Neural cell (in vitro differentiated cells): ENCODE data around the gene PEA15. TPM values are rescaled to one million over a fixed set of nuclear protein-coding genes. Genes with fewer than 3 reads are reported as not detected.

Experiments used
- H2AFZ ChIP-seq: fragments of 200-600, 300-800 bp; sonication (generic), shearing (Covaris generic); 2 replicates; pipeline ENCODE4 v1.6.0; 2014; ENCODE audit warnings: low read depth, mild to moderate bottlenecking, antibody characterized with exemption, low read length, moderate library complexity
- H3F3A ChIP-seq: fragments of 200-600 bp; shearing (Covaris generic); 2 replicates; pipeline ENCODE4 v1.6.1; 2016; ENCODE audit warnings: mild to moderate bottlenecking, moderate library complexity, mixed read lengths, antibody characterized with exemption, low read length; ENCODE audit not compliant: insufficient read depth, poor library complexity, severe bottlenecking
- H3K27ac ChIP-seq: fragments of 200-600, 300-800 bp; sonication (generic), shearing (Covaris generic); 2 replicates; pipeline ENCODE4 v1.5.1; 2014; ENCODE audit warnings: mild to moderate bottlenecking, low read length, moderate library complexity
- H3K27me3 ChIP-seq: fragments of 300-800, 200-600 bp; sonication (generic), shearing (Covaris generic); 2 replicates; pipeline ENCODE4 v1.6.0; 2014; ENCODE audit warnings: mild to moderate bottlenecking, low read depth, low read length, moderate library complexity; ENCODE audit not compliant: insufficient read depth
- H3K36me3 ChIP-seq: fragments of 300-800, 200-600 bp; sonication (generic), shearing (Covaris generic); 2 replicates; pipeline ENCODE4 v1.5.1; 2014; ENCODE audit warnings: mild to moderate bottlenecking, antibody characterized with exemption, low read length, moderate library complexity; ENCODE audit not compliant: insufficient read depth
- H3K4me2 ChIP-seq: fragments of 300-800, 200-600 bp; sonication (generic), shearing (Covaris generic); 2 replicates; pipeline ENCODE4 v1.6.0; 2014; ENCODE audit warnings: mild to moderate bottlenecking, low read length
- H3K4me3 ChIP-seq: fragments of 300-800, 200-600 bp; sonication (generic), shearing (Covaris generic); 2 replicates; pipeline ENCODE4 v1.5.1; 2014; ENCODE audit warnings: mild to moderate bottlenecking, low read length, moderate library complexity
- H3K79me2 ChIP-seq: fragments of 200-600 bp; shearing (Covaris generic); replicated peaks from 2 replicates; pipeline ENCODE4 v1.6.0; 2014; ENCODE audit warnings: mild to moderate bottlenecking, low read length, moderate library complexity; ENCODE audit not compliant: insufficient read depth
- H3K9ac ChIP-seq: fragments of 300-800, 200-600 bp; sonication (generic), shearing (Covaris generic); 2 replicates; pipeline ENCODE4 v1.6.1; 2016; ENCODE audit warnings: mild to moderate bottlenecking, low read length, mixed read lengths
- H3K9me2 ChIP-seq: fragments of 200-600 bp; shearing (Covaris generic); 2 replicates; pipeline ENCODE4 v1.6.1; 2016; ENCODE audit warnings: mild to moderate bottlenecking, low read length, mixed read lengths; ENCODE audit not compliant: insufficient read depth
- H3K9me3 ChIP-seq: fragments of 200-600, 300-800 bp; sonication (generic), shearing (Covaris generic); 2 replicates; pipeline ENCODE4 v1.6.1; 2016; ENCODE audit warnings: mild to moderate bottlenecking, mixed run types, low read length, moderate library complexity, mixed read lengths
- H4K20me1 ChIP-seq: fragments of 200-600 bp; shearing (Covaris generic); 2 replicates; pipeline ENCODE4 v1.6.1; 2016; ENCODE audit warnings: mild to moderate bottlenecking, mixed run types; ENCODE audit not compliant: insufficient read depth
- EP300 ChIP-seq: fragments of 450-650 bp; conservative IDR thresholded peaks from 2 replicates; pipeline ENCODE4 v1.6.1; 2014; ENCODE audit warnings: antibody characterized with exemption, mild to moderate bottlenecking, moderate library complexity; ENCODE audit not compliant: poor library complexity, severe bottlenecking
- EZH2 ChIP-seq: fragments of 200-600, 300-800 bp; shearing (Covaris generic), sonication (generic); IDR thresholded peaks from 2 replicates; pipeline ENCODE4 v1.6.1; 2014; ENCODE audit warnings: antibody characterized with exemption, low read length, borderline replicate concordance, mild to moderate bottlenecking; ENCODE audit not compliant: insufficient read depth, poor library complexity, severe bottlenecking
- MXI1 ChIP-seq: fragments of 450-650 bp; conservative IDR thresholded peaks from 2 replicates; pipeline ENCODE4 v1.6.1; 2014; ENCODE audit warnings: antibody characterized with exemption, mild to moderate bottlenecking; ENCODE audit not compliant: poor library complexity, severe bottlenecking
- POLR2AphosphoS5 ChIP-seq: IDR thresholded peaks from 2 replicates; pipeline ENCODE4 v1.6.1; 2012
- RAD21 ChIP-seq: fragments of 450-650 bp; conservative IDR thresholded peaks from 2 replicates; pipeline ENCODE4 v1.6.1; 2014; ENCODE audit warnings: antibody characterized with exemption, mild to moderate bottlenecking, moderate library complexity
- REST ChIP-seq: IDR thresholded peaks from 2 replicates; pipeline ENCODE4 v1.6.1; 2012; ENCODE audit warnings: borderline replicate concordance
- SMC3 ChIP-seq: fragments of 450-650 bp; conservative IDR thresholded peaks from 2 replicates; pipeline ENCODE4 v1.6.1; 2014; ENCODE audit warnings: antibody characterized with exemption, mild to moderate bottlenecking, moderate library complexity; ENCODE audit not compliant: poor library complexity
- TAF1 ChIP-seq: IDR thresholded peaks from 2 replicates; pipeline ENCODE4 v1.6.1; 2012; ENCODE audit warnings: low read depth
- polyA plus RNA-seq: library from polyadenylated mRNA; depleted of rRNA; stranded (reverse); fragments of >200 nt; gene quantifications from 2 replicates; pipeline ENCODE4 v1.2.3, GENCODE V29; 2014
- TF ChIP-seq, protein P1 (sequence below): fragments of 450-650 bp; IDR thresholded peaks from 2 replicates; pipeline ENCODE4 v1.5.1; 2014; ENCODE audit warnings: antibody characterized with exemption, mild to moderate bottlenecking, moderate library complexity; ENCODE audit not compliant: poor library complexity, severe bottlenecking

Gene PEA15
- polyA plus RNA-seq, 1 donor from 2014 or later, result 46.4 TPM

GRCh38 chr1:160247053-160247452 lies 41.9 kb downstream of the PEA15 start:
- H3K9me3 ChIP-seq, result no peaks in the 10 kb centered on the region
- no peak overlapping the region for H3K27ac ChIP-seq
- H3K9ac ChIP-seq, result no peak overlapping the region
- no peaks in the 10 kb centered on the region for H3F3A ChIP-seq
- H3K27me3 ChIP-seq, result no peaks in the 10 kb centered on the region
- H3K36me3 ChIP-seq, result no peaks in the 10 kb centered on the region
- peaks cover 18% of the 10 kb centered on the region for H3K79me2 ChIP-seq
- no peak overlapping the region for H3K4me2 ChIP-seq
- H4K20me1 ChIP-seq, result no peaks in the 10 kb centered on the region
- TF ChIP-seq MXI1 (no peak), POLR2AphosphoS5 (no peak), TAF1 (no peak), EP300 (no peak), RAD21 (no peak), SMC3 (no peak)
- no peak overlapping the region for H2AFZ ChIP-seq
- no peaks in the 10 kb centered on the region for H3K9me2 ChIP-seq
- no peak overlapping the region for H3K4me3 ChIP-seq

GRCh38 chr1:160251011-160251410 lies 45.8 kb downstream of the PEA15 start:
- Histone ChIP-seq H3K36me3 (no peaks in the 10 kb centered on the region), H3K4me3 (no peak overlapping the region), H3K79me2 (peaks cover 13% of the 10 kb centered on the region), H3F3A (no peaks in the 10 kb centered on the region), H3K27ac (no peak overlapping the region), H3K9ac (no peak overlapping the region), H3K27me3 (no peaks in the 10 kb centered on the region), H3K4me2 (no peak overlapping the region), H3K9me3 (no peaks in the 10 kb centered on the region), H2AFZ (no peak overlapping the region), H3K9me2 (no peaks in the 10 kb centered on the region), H4K20me1 (no peaks in the 10 kb centered on the region)
- TF ChIP-seq REST (no peak), SMC3 (no peak), MXI1 (no peak)
- TF ChIP-seq, protein P1, sequence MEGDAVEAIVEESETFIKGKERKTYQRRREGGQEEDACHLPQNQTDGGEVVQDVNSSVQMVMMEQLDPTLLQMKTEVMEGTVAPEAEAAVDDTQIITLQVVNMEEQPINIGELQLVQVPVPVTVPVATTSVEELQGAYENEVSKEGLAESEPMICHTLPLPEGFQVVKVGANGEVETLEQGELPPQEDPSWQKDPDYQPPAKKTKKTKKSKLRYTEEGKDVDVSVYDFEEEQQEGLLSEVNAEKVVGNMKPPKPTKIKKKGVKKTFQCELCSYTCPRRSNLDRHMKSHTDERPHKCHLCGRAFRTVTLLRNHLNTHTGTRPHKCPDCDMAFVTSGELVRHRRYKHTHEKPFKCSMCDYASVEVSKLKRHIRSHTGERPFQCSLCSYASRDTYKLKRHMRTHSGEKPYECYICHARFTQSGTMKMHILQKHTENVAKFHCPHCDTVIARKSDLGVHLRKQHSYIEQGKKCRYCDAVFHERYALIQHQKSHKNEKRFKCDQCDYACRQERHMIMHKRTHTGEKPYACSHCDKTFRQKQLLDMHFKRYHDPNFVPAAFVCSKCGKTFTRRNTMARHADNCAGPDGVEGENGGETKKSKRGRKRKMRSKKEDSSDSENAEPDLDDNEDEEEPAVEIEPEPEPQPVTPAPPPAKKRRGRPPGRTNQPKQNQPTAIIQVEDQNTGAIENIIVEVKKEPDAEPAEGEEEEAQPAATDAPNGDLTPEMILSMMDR, result no peak

DNA sequence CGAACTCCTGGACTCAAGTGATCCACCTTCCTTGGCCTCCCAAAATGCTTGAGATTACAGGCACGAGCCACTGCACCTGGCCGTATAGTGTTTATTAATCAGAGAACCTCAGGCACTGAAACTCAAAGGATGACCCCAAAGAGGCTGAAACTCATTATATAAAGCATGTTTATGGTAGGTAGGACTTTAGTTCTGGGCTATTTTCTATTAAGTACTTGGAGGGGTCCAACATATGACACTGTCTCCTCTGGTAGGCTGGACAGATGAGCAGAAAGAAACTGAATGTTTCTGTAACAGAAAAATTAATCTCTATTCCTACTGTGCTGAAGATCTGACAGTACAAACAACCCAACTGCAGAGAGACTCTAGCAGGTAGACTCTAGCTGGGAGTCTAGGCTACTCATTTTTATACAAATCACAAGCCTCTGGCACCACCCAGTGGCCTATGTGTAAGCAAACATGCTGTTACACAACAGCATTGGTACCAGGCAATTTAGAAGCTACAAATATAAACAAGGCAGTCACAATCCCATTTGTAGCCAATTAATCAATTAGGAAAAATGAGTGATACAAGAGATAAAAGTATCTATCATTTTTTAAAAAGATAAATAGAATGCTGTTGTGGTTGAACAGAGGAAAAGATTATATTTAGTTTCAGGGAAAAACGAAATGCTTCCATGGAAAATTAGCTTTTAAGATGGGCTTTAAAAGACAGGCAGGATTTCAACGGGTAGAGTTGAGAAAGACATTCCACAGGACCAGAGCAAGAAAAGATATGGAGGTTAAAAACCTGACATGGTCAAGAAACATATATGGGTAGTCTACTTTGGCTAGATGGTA lies 46.7 kb downstream of the PEA15 start:
- H3K9me2 ChIP-seq, result no peaks in the 10 kb centered on the region
- H3K79me2 ChIP-seq, result peaks cover 21% of the 10 kb centered on the region
- no peak overlapping the region for H3K27ac ChIP-seq
- no peak overlapping the region for H3K4me2 ChIP-seq
- no peaks in the 10 kb centered on the region for H3K27me3 ChIP-seq
- no peak overlapping the region for H3K9ac ChIP-seq
- no peak overlapping the region for H3K4me3 ChIP-seq
- no peaks in the 10 kb centered on the region for H3K9me3 ChIP-seq
- no peak overlapping the region for H2AFZ ChIP-seq
- H3F3A ChIP-seq, result no peaks in the 10 kb centered on the region
- no peaks in the 10 kb centered on the region for H3K36me3 ChIP-seq
- H4K20me1 ChIP-seq, result no peaks in the 10 kb centered on the region
- TF ChIP-seq RAD21 (peak; percentile 94), EZH2 (no peak), MXI1 (no peak), EP300 (no peak), SMC3 (peak; percentile 94), TAF1 (no peak), POLR2AphosphoS5 (no peak), REST (no peak)
